ENCODE data around the gene VWA7.

VWA7 gene

GRCh38 chr6:31760790-31761189 lies 16.3 kb downstream of the VWA7 start:
- Histone ChIP-seq H3K27ac (ENCODE audit: low read depth, low read length, poor library complexity, severe bottlenecking) (no peak overlapping the region), H2AFZ (ENCODE audit: low read length) (no peak overlapping the region), H3K4me3 (ENCODE audit: low read depth, low read length, poor library complexity, severe bottlenecking) (no peak overlapping the region), H3K79me2 (ENCODE audit: insufficient read depth, low read length) (no peaks in the 10 kb centered on the region), H3K36me3 (ENCODE audit: insufficient read depth, low read length) (peaks cover 70% of the 10 kb centered on the region), H3F3A (ENCODE audit: insufficient read depth, low read length) (no peaks in the 10 kb centered on the region), H3K9me3 (ENCODE audit: low read length) (no peaks in the 10 kb centered on the region), H3K4me1 (ENCODE audit: insufficient read depth, low read length, severe bottlenecking) (no peaks in the 10 kb centered on the region), H3K27me3 (ENCODE audit: insufficient read depth, low read length) (no peaks in the 10 kb centered on the region), H3K9ac (ENCODE audit: low read length) (no peak overlapping the region), H3K4me2 (ENCODE audit: low read length) (no peak overlapping the region), H4K20me1 (ENCODE audit: insufficient read depth, low read length) (no peaks in the 10 kb centered on the region), H3K9me2 (ENCODE audit: low read depth, low read length) (no peaks in the 10 kb centered on the region)
- TF ChIP-seq CTCF (IDR thresholded peaks at IDR 0.05; ENCODE audit: low read length) (no peak), EZH2 (IDR thresholded peaks at IDR 0.05; ENCODE audit: borderline replicate concordance, low read length) (no peak)

GRCh38 chr6:31758281-31758680 lies 18.8 kb downstream of the VWA7 start:
- Histone ChIP-seq H3K4me2 (ENCODE audit: low read length) (no peak overlapping the region), H3K9ac (ENCODE audit: low read length) (no peak overlapping the region), H3K9me3 (ENCODE audit: low read length) (no peaks in the 10 kb centered on the region), H3K36me3 (ENCODE audit: insufficient read depth, low read length) (peaks cover 55% of the 10 kb centered on the region), H3K9me2 (ENCODE audit: low read depth, low read length) (no peaks in the 10 kb centered on the region), H3K79me2 (ENCODE audit: insufficient read depth, low read length) (no peaks in the 10 kb centered on the region), H3F3A (ENCODE audit: insufficient read depth, low read length) (no peaks in the 10 kb centered on the region), H2AFZ (ENCODE audit: low read length) (no peak overlapping the region), H3K27ac (ENCODE audit: low read depth, low read length, poor library complexity, severe bottlenecking) (no peak overlapping the region), H3K27me3 (ENCODE audit: insufficient read depth, low read length) (no peaks in the 10 kb centered on the region), H4K20me1 (ENCODE audit: insufficient read depth, low read length) (no peaks in the 10 kb centered on the region), H3K4me1 (ENCODE audit: insufficient read depth, low read length, severe bottlenecking) (no peaks in the 10 kb centered on the region), H3K4me3 (ENCODE audit: low read depth, low read length, poor library complexity, severe bottlenecking) (no peak overlapping the region)
- TF ChIP-seq EZH2 (IDR thresholded peaks at IDR 0.05; ENCODE audit: borderline replicate concordance, low read length) (no peak), CTCF (IDR thresholded peaks at IDR 0.05; ENCODE audit: low read length) (no peak)

- no peak overlapping the region for H3K4me2 ChIP-seq (ENCODE audit: low read length)
- no peak overlapping the region for H2AFZ ChIP-seq (ENCODE audit: low read length)
- no peaks in the 10 kb centered on the region for H3K79me2 ChIP-seq (ENCODE audit: insufficient read depth, low read length)
- H3K4me1 ChIP-seq (ENCODE audit: insufficient read depth, low read length, severe bottlenecking), result no peaks in the 10 kb centered on the region
- no peak overlapping the region for H3K9ac ChIP-seq (ENCODE audit: low read length)
- no peak overlapping the region for H3K4me3 ChIP-seq (ENCODE audit: low read depth, low read length, poor library complexity, severe bottlenecking)
- H3K9me3 ChIP-seq (ENCODE audit: low read length), result no peaks in the 10 kb centered on the region
- no peak overlapping the region for H3K27ac ChIP-seq (ENCODE audit: low read depth, low read length, poor library complexity, severe bottlenecking)
- no peaks in the 10 kb centered on the region for H3K27me3 ChIP-seq (ENCODE audit: insufficient read depth, low read length)
- no peaks in the 10 kb centered on the region for H3F3A ChIP-seq (ENCODE audit: insufficient read depth, low read length)
- H4K20me1 ChIP-seq (ENCODE audit: insufficient read depth, low read length), result no peaks in the 10 kb centered on the region
- H3K36me3 ChIP-seq (ENCODE audit: insufficient read depth, low read length), result peaks cover 16% of the 10 kb centered on the region; the same call in 1 of the 2 replicates
- TF ChIP-seq EZH2 (IDR thresholded peaks at IDR 0.05; ENCODE audit: borderline replicate concordance, low read length) (no peak), CTCF (IDR thresholded peaks at IDR 0.05; ENCODE audit: low read length) (no peak)
- H3K9me2 ChIP-seq (ENCODE audit: low read depth, low read length), result no peaks in the 10 kb centered on the region
Observed at GRCh38 chr6:31752739-31753319, 24.3 kb downstream of the VWA7 start.

All from OCI-LY1 (cell line).